ENCODE results near the gene CYP4X1. TPM values are rescaled to one million over a fixed set of nuclear protein-coding genes. Genes with fewer than 3 reads are reported as not detected.
"Not testable (repeated sequence)": the region's sequence is repeated elsewhere in the genome, so short reads cannot be mapped to it uniquely, and the experiment has no call there.

Gene CYP4X1
- total RNA-seq, 1 donor from 2014 or later: 0.38 TPM

DNA sequence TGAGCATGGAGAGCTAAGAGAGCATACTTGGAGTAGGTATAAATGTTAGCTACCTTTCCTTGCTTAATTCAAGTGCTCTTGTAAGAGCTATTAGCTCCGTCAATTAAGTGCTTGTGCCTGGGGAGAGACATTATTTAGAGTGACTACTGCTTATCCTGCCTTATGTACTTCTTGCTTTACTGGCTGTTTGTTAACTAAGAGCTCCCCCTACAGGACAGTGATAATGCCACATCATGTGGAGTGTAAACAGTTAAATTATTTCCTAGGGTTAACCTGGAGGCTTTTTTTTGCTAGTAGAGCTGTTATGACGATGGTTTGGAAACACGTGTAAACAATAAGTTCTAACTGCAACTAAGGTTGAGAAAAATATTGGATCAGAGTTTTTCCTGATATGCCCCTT lies 68.0 kb downstream of the CYP4X1 start:
- H3K4me3 Mint-ChIP-seq (ENCODE audit: unreplicated experiment); DNase-seq (ENCODE audit: extremely low spot score, unreplicated experiment); H3K9me3 Mint-ChIP-seq (ENCODE audit: unreplicated experiment); H3K36me3 Mint-ChIP-seq (ENCODE audit: unreplicated experiment); H3K27me3 Mint-ChIP-seq (ENCODE audit: unreplicated experiment); H3K4me1 Mint-ChIP-seq (ENCODE audit: unreplicated experiment); H3K27ac Mint-ChIP-seq (ENCODE audit: unreplicated experiment): not testable (repeated sequence)
- TF ChIP-seq, protein P1, sequence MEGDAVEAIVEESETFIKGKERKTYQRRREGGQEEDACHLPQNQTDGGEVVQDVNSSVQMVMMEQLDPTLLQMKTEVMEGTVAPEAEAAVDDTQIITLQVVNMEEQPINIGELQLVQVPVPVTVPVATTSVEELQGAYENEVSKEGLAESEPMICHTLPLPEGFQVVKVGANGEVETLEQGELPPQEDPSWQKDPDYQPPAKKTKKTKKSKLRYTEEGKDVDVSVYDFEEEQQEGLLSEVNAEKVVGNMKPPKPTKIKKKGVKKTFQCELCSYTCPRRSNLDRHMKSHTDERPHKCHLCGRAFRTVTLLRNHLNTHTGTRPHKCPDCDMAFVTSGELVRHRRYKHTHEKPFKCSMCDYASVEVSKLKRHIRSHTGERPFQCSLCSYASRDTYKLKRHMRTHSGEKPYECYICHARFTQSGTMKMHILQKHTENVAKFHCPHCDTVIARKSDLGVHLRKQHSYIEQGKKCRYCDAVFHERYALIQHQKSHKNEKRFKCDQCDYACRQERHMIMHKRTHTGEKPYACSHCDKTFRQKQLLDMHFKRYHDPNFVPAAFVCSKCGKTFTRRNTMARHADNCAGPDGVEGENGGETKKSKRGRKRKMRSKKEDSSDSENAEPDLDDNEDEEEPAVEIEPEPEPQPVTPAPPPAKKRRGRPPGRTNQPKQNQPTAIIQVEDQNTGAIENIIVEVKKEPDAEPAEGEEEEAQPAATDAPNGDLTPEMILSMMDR (IDR thresholded peaks at IDR 0.05): peak; percentile 33

Other genes with a start within 250 kb of the CYP4X1 start
- gene CYP4B1, start 224.6 kb upstream of the CYP4X1 start, total RNA-seq: not detected in 2 replicates
- not detected in 2 replicates for gene CYP4A11, start 82.2 kb upstream of the CYP4X1 start, total RNA-seq
- gene CYP4Z1, start 43.6 kb downstream of the CYP4X1 start, total RNA-seq: not detected in 2 replicates
- not detected in 2 replicates for gene CYP4A22, start 113.8 kb downstream of the CYP4X1 start, total RNA-seq
- gene PDZK1IP1, start 166.4 kb downstream of the CYP4X1 start, total RNA-seq: not detected in 2 replicates
- gene TAL1, start 208.6 kb downstream of the CYP4X1 start, total RNA-seq: not detected in 2 replicates

Measured in osteocyte (in vitro differentiated cells).